AG09309 (cell line): ENCODE data around the gene MAPK8IP2.

ENCODE experiments used
- DNase-seq: peaks from one replicate; pipeline ENCODE4 v3.0.0-alpha.2; 2010; ENCODE audit warnings: low read depth
- H3K4me3 ChIP-seq: 2 replicates; pipeline ENCODE4 v1.5.1; 2011; ENCODE audit warnings: mild to moderate bottlenecking, low read depth, low read length, moderate library complexity; ENCODE audit not compliant: control insufficient read depth
- CTCF ChIP-seq: IDR thresholded peaks from 2 replicates; pipeline ENCODE4 v1.5.1; 2011; ENCODE audit warnings: mild to moderate bottlenecking, low read depth, low read length, inconsistent platforms; ENCODE audit not compliant: insufficient read depth, control insufficient read depth; ENCODE audit errors: missing control alignments

MAPK8IP2 gene

DNA sequence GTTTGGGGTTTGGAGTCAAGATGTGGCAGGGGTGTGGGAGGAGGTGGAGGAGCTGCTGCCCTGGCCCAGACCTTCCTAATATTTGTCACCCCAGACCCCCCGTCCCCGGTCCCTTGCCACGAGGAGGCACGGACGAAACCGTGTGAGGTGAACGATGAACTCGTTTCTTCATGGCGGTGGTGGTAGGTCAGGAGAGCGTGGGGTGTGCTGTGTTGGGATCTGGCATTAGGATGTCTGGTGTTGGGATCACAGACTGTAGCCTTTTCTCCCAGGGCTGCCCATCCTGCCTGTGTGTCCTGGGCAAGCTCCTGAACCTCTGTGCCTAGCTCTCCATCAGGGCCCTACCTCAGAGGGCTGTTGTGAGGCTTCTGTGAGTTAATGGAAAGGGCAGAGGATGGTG, 8.4 kb downstream of the MAPK8IP2 start:
- DNase-seq: no peak
- TF ChIP-seq CTCF: no peak
- no peak overlapping the region for H3K4me3 ChIP-seq

DNA sequence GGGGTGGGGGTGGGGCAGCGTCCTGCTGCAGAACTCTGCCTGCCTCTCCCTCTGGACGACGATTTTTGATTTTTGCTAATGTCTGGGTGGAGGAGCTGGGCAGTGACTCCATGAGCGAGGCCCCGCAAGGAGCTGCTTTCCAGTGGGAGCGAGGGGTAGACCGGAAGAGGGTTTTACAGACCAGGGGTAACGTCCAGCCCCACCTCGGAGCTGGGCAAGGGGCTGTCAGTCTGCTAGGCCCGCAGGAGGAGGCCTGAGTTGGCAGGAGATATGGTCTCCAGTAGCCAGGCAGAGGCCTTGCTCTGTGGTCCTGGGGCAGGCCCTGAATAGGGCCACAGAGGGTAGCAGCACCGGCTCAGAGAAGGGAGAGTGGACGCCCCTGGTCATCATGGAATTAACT, 9.0 kb downstream of the MAPK8IP2 start:
- no peak overlapping the region for H3K4me3 ChIP-seq
- DNase-seq: no peak
- no peak for TF ChIP-seq CTCF

- no peak for DNase-seq
- no peak overlapping the region for H3K4me3 ChIP-seq
- TF ChIP-seq CTCF: no peak
Observed at GRCh38 chr22:50610041-50610451, 9.5 kb downstream of the MAPK8IP2 start.

GRCh38 chr22:50610581-50610980, 10.0 kb downstream of the MAPK8IP2 start:
- no peak overlapping the region for H3K4me3 ChIP-seq
- TF ChIP-seq CTCF: no peak
- DNase-seq: no peak

- no peak overlapping the region for H3K4me3 ChIP-seq
- DNase-seq: no peak
- TF ChIP-seq CTCF: no peak
Observed at GRCh38 chr22:50611341-50612060, 10.9 kb downstream of the MAPK8IP2 start.

DNA sequence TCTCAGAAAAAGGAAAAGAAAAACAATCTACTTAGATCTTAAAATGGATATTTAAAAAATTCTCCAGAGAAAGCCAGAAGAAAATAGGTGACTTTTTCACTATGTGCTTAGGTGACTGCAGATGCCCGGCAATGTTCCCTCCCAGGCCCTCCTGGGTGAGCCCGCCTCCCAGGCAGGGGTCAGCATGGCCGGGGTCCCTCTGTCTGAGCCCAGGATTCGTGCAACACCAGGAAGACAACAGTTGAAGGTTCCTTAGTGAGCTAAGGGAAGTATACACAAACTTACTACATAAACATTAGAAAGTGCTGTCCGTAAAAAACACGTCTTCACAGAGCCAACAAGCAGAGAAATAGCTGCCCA, 11.6 kb downstream of the MAPK8IP2 start:
- no peak overlapping the region for H3K4me3 ChIP-seq
- TF ChIP-seq CTCF: no peak
- DNase-seq: no peak
